ENCODE results near the gene CDH18. TPM values are rescaled to one million over a fixed set of nuclear protein-coding genes. Genes with fewer than 3 reads are reported as not detected.

CDH18 gene
- total and polyA plus RNA-seq, 2 of the 4 experiments (the other 2 are of a cell fraction): 0.24 to 1.1 TPM

- Histone ChIP-seq H2BK5ac (ENCODE audit: low read depth, low read length, poor library complexity, severe bottlenecking) (no peak overlapping the region), H2AK9ac (replicated peaks; ENCODE audit: low read depth, low read length, poor library complexity) (no peak overlapping the region), H3K9me3 (ENCODE audit: control insufficient read depth, insufficient read depth, low read length) (no peaks in the 10 kb centered on the region), H3K27ac (ENCODE audit: insufficient read depth, low read length) (no peak overlapping the region), H2BK120ac (ENCODE audit: low read depth, low read length) (no peak overlapping the region), H3K4me1 (ENCODE audit: control insufficient read depth, insufficient read depth, low read length) (no peaks in the 10 kb centered on the region; the same call in 1 of the 2 replicates), H3K4ac (ENCODE audit: low read depth, low read length) (no peak overlapping the region), H3K36me3 (ENCODE audit: control insufficient read depth, insufficient read depth, low read length) (no peaks in the 10 kb centered on the region), H2AK5ac (ENCODE audit: low read depth, low read length) (no peak overlapping the region), H3K9me1 (ENCODE audit: insufficient read depth, low read length) (peaks cover 2% of the 10 kb centered on the region; the same call in 1 of the 2 replicates), H3K14ac (replicated peaks; ENCODE audit: low read depth, low read length) (no peak overlapping the region), H3K56ac (ENCODE audit: extremely low read depth, insufficient read depth, low read length) (no peak overlapping the region), H3K79me1 (ENCODE audit: low read depth in 1 of 2, low read length in 2 of 2) (no peaks in the 10 kb centered on the region), H3K4me2 (ENCODE audit: low read depth, low read length) (no peak overlapping the region), H4K8ac (ENCODE audit: low read depth in 2 of 2, low read length in 2 of 2) (no peak overlapping the region), H3K4me3 (ENCODE audit: insufficient read depth, low read depth, low read length) (no peak overlapping the region), H3K9ac (ENCODE audit: low read depth, low read length) (no peak overlapping the region), H2AFZ (replicated peaks; ENCODE audit: low read length, poor library complexity) (no peak overlapping the region), H4K20me1 (ENCODE audit: insufficient read depth, low read length) (no peaks in the 10 kb centered on the region), H4K5ac (ENCODE audit: low read depth, low read length) (no peak overlapping the region), H3K27me3 (ENCODE audit: control insufficient read depth, insufficient read depth, low read length) (no peaks in the 10 kb centered on the region), H2BK15ac (ENCODE audit: low read depth, low read length) (no peak overlapping the region), H3K23ac (ENCODE audit: low read depth, low read length) (no peak overlapping the region), H4K91ac (ENCODE audit: insufficient read depth, low read depth, low read length) (no peak overlapping the region), H2BK20ac (ENCODE audit: low read depth, low read length) (no peak overlapping the region), H3K18ac (ENCODE audit: low read depth, low read length) (no peak overlapping the region)
- intact Hi-C loops (cut with micrococcal nuclease) (loop anchor here (5.0 kb wide), 1 partner anchor 33 kb away; no protein-coding TSS in a partner anchor), in situ Hi-C loops (cut with MboI; ENCODE audit: low sequenced_read_pairs) (no loop called here), dilution Hi-C loops (cut with HindIII; ENCODE audit: low sequenced_read_pairs, unreplicated experiment) (no loop called here)
- ChIA-PET POLR2A (ENCODE audit: unreplicated experiment) (no interaction called here), CTCF (no interaction called here)
- no peak for DNase-seq
- no peak for TF ChIP-seq POLR2A (IDR thresholded peaks at IDR 0.05; ENCODE audit: low read depth, low read length)
- no peak for TF ChIP-seq CEBPB (IDR thresholded peaks at IDR 0.05; ENCODE audit: low read depth, low read length)
- TF ChIP-seq USF2 (IDR thresholded peaks at IDR 0.05; ENCODE audit: low read depth, low read length): no peak
- no peak for TF ChIP-seq CHD1 (IDR thresholded peaks at IDR 0.05; ENCODE audit: low read depth, low read length)
- no peak for TF ChIP-seq RAD21 (IDR thresholded peaks at IDR 0.05; ENCODE audit: low read length)
- no peak for TF ChIP-seq SMC3 (IDR thresholded peaks at IDR 0.05; ENCODE audit: low read depth, low read length)
- TF ChIP-seq RCOR1 (IDR thresholded peaks at IDR 0.05; ENCODE audit: insufficient replicate concordance, low read length): no peak
- no peak for TF ChIP-seq NFE2L2 (IDR thresholded peaks at IDR 0.05; ENCODE audit: low read depth, low read length)
- TF ChIP-seq MAZ (IDR thresholded peaks at IDR 0.05; ENCODE audit: borderline replicate concordance, low read depth, low read length): no peak
- no peak for TF ChIP-seq BHLHE40 (IDR thresholded peaks at IDR 0.05; ENCODE audit: low read depth, low read length)
- TF ChIP-seq MAFK (IDR thresholded peaks at IDR 0.05; ENCODE audit: low read depth, low read length): no peak
- TF ChIP-seq ELK1 (IDR thresholded peaks at IDR 0.05; ENCODE audit: borderline replicate concordance, low read depth, low read length): no peak
- TF ChIP-seq FOS (IDR thresholded peaks at IDR 0.05; ENCODE audit: low read depth, low read length): no peak
- no peak for TF ChIP-seq RFX5 (IDR thresholded peaks at IDR 0.05; ENCODE audit: low read depth, low read length)
- TF ChIP-seq MXI1 (IDR thresholded peaks at IDR 0.05; ENCODE audit: borderline replicate concordance, low read depth, low read length): no peak
- TF ChIP-seq CTCF (conservative IDR thresholded peaks at IDR 0.05; ENCODE audit: low read depth, low read length): no peak
- no peak for ATAC-seq (ENCODE audit: low read depth)
- no TSS peak for BruUV-seq (replicated peaks)
- WGBS, 2 experiments (ENCODE audit: extremely low coverage in 2 of 2, insufficient read length in 1 of 2): no CpG with 5 or more reads among the region's 3 CpGs
Measured at GRCh38 chr5:19859020-19859419, 129.0 kb downstream of the CDH18 start.
